ENCODE measurements around the gene KRTAP5-6. TPM values are rescaled to one million over a fixed set of nuclear protein-coding genes. Genes with fewer than 3 reads are reported as not detected.
"Not testable (repeated sequence)": the region's sequence is repeated elsewhere in the genome, so short reads cannot be mapped to it uniquely, and the experiment has no call there.

KRTAP5-6 gene
- total RNA-seq, 8 experiments from 2014 or later = not detected

DNA sequence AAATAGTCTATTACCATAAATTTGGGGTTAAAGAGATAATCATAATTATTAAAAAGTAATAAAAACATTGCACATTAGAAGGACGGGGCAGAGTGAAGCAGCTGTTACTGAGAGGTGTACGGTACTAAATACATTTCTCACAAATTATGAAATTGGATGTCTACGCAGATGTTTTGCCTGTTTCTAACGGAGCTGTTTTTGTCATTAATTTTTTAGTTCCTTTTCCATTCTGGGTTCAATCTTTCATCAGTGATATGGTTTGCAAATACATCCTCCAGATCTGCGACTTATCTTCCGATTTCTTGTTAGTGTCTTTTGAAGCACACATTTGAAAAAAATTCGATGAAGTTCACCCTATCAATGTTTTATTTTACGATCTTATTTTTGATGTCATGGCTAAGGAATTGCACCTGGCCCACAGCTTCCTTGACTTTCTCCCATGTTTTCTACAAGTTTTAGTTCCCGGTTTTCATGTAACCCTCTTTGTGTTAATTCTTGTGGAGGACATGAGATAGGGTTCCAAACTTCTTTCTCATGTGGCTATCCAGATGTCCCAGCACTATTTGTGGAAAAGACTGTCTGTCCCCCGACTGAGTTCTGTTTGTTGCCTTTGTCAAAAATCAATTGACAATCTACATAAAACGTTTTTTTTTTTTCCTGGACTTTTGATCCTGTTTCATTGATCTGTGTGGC lies 21.3 kb upstream of the KRTAP5-6 start:
- Histone ChIP-seq H3K4me3 (no peak overlapping the region), H3K4me1 (replicated peaks in 1 of 2) (peaks cover 0 to 6% of the 10 kb centered on the region in 2 donors), H3K27ac (no peak overlapping the region)
- no peak for ATAC-seq (replicated peaks in 6 of 8)
- in situ Hi-C loops (cut with MboI; ENCODE audit: low pct_unique_long_range_greater_than_20kb in 2 of 9, low sequenced_read_pairs in 9 of 9, unreplicated experiment in 9 of 9) = loop anchor here in 1 of 9 experiments (25.0 kb wide), 1 partner anchor 487 kb away; the partner anchor contains the start of genes INS and TH
- WGBS, 10 experiments = 36 to 90% (median 71%) methylated on average over 5 to 11 of the region's 11 CpGs

DNA sequence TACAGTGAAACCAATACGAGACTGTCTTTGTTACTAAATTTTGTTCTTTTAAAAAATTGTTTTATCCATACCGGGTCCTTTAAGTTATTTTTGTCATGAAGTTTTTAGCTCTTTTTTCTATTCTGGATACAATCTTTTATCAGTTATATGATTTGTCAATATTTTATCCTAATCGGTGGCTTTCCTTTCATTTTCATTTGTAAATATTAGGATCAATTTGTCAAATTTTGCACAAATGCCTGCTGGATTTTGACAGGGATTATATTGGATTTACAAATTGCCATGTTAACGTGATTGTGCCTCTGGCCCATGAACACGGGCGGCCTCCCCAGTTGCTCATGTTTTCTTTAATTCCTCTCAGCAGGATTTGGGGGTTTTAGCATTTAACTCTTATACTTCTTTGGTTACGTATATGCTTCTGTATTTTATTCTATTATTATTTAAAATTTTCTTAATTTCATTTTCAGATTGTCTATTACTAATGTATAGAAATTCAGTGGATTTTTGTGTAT lies 20.7 kb upstream of the KRTAP5-6 start:
- ATAC-seq (replicated peaks in 6 of 8) = no peak
- Histone ChIP-seq H3K4me3 (no peak overlapping the region), H3K4me1 (replicated peaks in 1 of 2) (peaks cover 0 to 6% of the 10 kb centered on the region in 2 donors), H3K27ac (no peak overlapping the region)
- WGBS, 10 experiments = 43 to 92% (median 78%) methylated on average over 3 to 7 of the region's 7 CpGs
- in situ Hi-C loops (cut with MboI; ENCODE audit: low pct_unique_long_range_greater_than_20kb in 2 of 9, low sequenced_read_pairs in 9 of 9, unreplicated experiment in 9 of 9) = loop anchor here in 1 of 9 experiments (25.0 kb wide), 1 partner anchor 486 kb away; the partner anchor contains the start of genes INS and TH

DNA sequence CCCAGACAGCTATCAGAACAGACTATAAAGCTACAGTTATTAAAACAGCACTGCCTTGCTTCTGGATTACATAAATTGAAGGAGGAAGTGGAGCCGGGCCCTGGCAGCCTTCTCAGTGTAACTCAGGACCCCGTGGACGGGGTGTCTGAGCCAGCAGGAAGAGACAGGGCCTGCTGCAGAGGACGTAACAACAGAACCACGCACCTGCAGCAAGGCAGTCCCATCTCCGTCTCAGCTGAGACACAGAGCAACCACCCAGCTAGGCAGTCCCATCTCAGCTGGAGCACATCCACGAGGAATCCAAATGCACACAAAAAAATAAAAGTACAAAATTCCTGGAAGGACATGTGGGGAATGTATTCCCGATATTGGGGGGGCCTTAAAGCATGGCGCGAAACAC lies 17.1 kb upstream of the KRTAP5-6 start:
- in situ Hi-C loops (cut with MboI; ENCODE audit: low pct_unique_long_range_greater_than_20kb in 2 of 9, low sequenced_read_pairs in 9 of 9, unreplicated experiment in 9 of 9) = loop anchor here in 1 of 9 experiments (25.0 kb wide), 1 partner anchor 482 kb away; the partner anchor contains the start of genes INS and TH
- WGBS, 10 experiments = 36 to 96% (median 73%) methylated on average over 3 to 9 of the region's 10 CpGs; no CpG with 5 or more reads in 2 of the 10 experiments
- Histone ChIP-seq H3K4me1 (replicated peaks in 1 of 2) (peaks cover 0 to 8% of the 10 kb centered on the region in 2 donors), H3K4me3 (no peak overlapping the region), H3K27ac (no peak overlapping the region)
- no peak for ATAC-seq (replicated peaks in 6 of 8)

DNA sequence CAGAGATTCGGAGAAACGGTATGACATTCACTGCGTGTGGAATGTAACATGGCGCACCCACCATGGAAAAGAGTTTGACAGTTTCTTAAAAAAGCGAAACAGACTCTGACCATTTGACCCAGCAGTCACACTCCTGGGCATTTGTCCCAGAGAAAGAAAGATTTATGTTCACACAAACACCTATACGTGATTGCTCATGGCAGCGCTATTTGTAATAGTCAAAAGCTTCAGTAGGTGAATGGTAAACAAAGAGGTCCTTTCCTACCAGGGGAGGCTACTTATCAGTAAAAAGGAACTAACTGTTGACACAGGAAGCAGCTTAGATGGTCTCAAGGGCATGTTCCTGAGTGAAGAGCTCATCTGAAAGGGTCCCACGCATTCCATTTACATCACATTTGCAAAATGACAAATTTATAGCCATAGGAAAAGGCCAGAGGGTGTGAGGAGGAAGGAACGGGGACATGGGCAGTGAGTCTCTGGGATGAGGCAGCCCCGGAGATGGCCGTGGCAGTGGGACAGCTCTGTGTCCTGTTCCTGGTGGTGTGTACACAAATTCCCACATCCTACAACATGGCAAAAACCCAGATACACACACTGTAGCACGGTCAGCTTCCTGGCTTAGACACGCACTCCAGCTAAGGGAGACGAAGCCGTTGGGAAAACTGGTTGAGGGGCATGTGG lies 14.6 kb upstream of the KRTAP5-6 start:
- peaks cover 0 to 8% of the 10 kb centered on the region in 2 donors for H3K4me1 ChIP-seq (replicated peaks in 1 of 2)
- in situ Hi-C loops (cut with MboI; ENCODE audit: low pct_unique_long_range_greater_than_20kb in 2 of 9, low sequenced_read_pairs in 9 of 9, unreplicated experiment in 9 of 9) = loop anchor here in 1 of 9 experiments (25.0 kb wide), 1 partner anchor 480 kb away; the partner anchor contains the start of genes INS and TH
- no peak overlapping the region for H3K27ac ChIP-seq
- ATAC-seq (replicated peaks in 6 of 8) = no peak
- H3K4me3 ChIP-seq = no peak overlapping the region
- WGBS, 10 experiments = 61 to 83% (median 74%) methylated on average over 4 to 12 of the region's 15 CpGs

DNA sequence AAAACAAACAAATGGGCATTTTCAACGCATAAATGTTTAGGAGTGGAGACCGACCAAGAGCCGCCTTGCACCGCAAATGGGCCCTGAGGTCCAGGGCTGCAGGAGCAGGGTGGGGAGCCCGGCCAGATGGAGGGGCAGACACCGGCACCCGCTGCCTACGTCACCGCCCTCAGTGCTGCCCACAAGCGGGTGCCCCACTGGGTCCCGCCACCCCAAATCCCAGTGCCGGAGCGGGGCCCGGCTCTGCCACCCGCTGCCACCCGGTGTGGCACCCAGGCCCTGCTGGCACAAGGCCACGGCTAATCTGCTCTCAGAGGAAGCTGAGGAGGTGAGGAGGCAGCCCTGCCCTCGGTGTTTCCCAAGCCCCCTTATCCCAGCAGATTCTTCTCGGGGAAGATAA lies 13.8 kb upstream of the KRTAP5-6 start:
- ATAC-seq (replicated peaks in 6 of 8) = not testable (repeated sequence)

DNA sequence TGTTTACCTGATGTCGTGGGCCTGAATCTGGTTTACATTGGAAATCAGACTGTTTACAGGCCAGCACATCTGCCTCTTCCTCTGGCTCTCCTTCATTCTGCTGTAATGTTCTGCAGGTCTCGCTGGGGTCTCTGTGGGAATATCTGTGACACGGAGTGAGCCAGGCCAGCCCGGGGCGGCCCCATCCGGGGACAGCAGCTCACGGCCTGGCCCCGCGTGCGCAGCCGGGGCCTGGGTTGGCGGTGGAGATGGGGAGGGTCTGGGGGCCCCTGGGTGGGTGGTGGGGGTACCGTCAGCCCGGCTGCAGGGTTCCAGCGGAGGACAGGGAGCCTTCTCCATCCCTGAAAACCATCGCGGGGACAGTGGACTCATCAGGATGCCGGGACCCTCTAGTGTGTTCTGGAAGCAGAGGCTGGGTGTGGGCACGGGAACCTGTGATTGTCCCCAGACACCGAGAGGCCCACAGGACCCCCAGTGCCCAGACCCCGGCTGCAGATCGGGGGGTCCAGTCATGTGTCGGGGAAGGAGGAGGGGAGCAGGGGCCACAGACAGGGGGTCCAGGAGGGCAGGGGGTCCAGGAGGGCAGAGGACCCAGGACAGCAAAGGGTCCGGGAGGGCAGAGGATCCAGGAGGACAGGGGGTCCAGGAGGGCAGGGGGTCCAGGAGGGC lies 13.0 kb upstream of the KRTAP5-6 start:
- no CpG with 5 or more reads among the region's 24 CpGs for whole genome bisulfite sequencing, 10 experiments
- H3K27ac ChIP-seq; H3K4me1 ChIP-seq (replicated peaks in 1 of 2); H3K4me3 ChIP-seq; ATAC-seq (replicated peaks in 6 of 8): not testable (repeated sequence)
- in situ Hi-C loops (cut with MboI; ENCODE audit: low pct_unique_long_range_greater_than_20kb in 2 of 9, low sequenced_read_pairs in 9 of 9, unreplicated experiment in 9 of 9) = loop anchor here in 1 of 9 experiments (25.0 kb wide), 1 partner anchor 478 kb away; the partner anchor contains the start of genes INS and TH

More for the DNA sequence above, 13.8 kb upstream of the KRTAP5-6 start:
- WGBS, 10 experiments = 59 to 100% (median 84%) methylated on average over 1 to 5 of the region's 19 CpGs; no CpG with 5 or more reads in 3 of the 10 experiments
- not testable (repeated sequence) for H3K4me3 ChIP-seq; H3K27ac ChIP-seq; H3K4me1 ChIP-seq (replicated peaks in 1 of 2)
- in situ Hi-C loops (cut with MboI; ENCODE audit: low pct_unique_long_range_greater_than_20kb in 2 of 9, low sequenced_read_pairs in 9 of 9, unreplicated experiment in 9 of 9) = loop anchor here in 1 of 9 experiments (25.0 kb wide), 1 partner anchor 479 kb away; the partner anchor contains the start of genes INS and TH

DNA sequence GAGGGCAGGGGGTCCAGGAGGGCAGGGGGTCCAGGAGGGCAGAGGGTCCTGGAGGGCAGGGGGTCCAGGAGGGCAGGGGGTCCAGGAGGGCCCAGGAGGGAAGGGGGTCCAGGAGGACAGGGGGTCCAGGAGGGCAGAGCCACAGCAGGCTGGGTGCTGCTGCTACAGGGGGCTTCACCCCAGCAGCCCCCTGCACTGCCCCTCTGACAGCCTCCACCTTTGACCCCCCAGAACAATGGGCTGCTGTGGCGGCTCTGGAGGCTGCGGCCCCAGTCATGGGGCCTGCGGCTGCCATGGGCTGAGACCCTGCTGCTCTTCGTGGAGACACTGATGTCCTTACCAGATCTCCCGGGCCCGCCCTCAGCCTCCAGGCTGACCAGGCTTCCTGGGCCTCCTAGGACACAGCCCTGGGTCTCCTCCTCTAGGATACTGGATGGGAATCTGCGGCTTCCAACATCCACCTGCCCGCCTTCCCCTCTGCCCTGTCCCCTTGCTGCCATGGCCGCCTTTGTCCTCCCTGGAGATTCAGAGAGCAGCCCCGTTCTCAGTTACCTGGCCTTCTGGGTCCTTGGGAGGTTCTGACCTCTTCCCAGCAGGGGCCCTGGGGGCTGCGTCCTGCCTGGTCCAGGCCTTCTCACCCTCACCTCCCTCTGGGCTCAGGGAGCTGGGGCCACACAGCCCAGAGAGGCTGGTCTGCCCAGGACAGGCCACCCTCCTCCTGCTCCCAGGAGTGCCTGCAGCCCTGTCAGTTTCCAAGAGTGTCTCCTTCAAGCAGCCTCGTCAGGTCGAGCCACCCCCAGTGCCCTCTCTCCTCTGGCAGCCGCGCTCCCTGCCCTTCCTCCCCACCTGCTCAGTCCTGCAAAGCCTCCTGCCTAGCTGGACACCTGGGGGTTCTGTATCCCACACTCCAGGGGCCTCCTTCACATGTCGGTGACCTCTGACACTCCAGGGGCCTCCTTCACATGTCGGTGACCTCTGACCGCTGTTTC lies 11.8 kb upstream of the KRTAP5-6 start:
- peak in 2 of 8 experiments; percentile 22 to 29 for ATAC-seq (replicated peaks in 6 of 8)
- in situ Hi-C loops (cut with MboI; ENCODE audit: low pct_unique_long_range_greater_than_20kb in 2 of 9, low sequenced_read_pairs in 9 of 9, unreplicated experiment in 9 of 9) = loop anchor here in 1 of 9 experiments (25.0 kb wide), 1 partner anchor 477 kb away; the partner anchor contains the start of genes INS and TH
- not testable (repeated sequence) for H3K4me3 ChIP-seq; H3K4me1 ChIP-seq (replicated peaks in 1 of 2); H3K27ac ChIP-seq
- WGBS, 10 experiments = no CpG with 5 or more reads among the region's 18 CpGs

DNA sequence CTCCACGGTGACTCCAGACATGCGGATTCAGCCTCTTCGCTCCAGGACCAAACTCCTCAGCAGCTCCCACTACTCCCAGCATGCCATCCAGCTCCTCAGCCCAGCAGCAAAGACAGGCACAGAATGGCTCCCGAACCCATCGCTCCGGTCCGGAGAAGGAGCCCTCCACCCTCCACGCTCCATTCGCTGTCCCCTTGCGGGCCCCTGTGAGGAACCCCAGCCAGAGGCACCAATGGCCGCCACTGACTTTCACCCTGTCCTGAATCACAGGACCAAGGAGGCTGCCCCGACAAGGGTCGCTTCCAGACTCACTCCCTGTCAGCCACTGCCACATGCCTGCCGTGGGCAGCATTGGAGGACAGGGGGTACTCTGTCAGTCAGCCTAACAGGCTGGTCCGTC lies 10.8 kb upstream of the KRTAP5-6 start:
- peak in 1 of 8 experiments; percentile 29 for ATAC-seq (replicated peaks in 6 of 8)
- H3K27ac ChIP-seq; H3K4me1 ChIP-seq (replicated peaks in 1 of 2); H3K4me3 ChIP-seq: not testable (repeated sequence)
- in situ Hi-C loops (cut with MboI; ENCODE audit: low pct_unique_long_range_greater_than_20kb in 2 of 9, low sequenced_read_pairs in 9 of 9, unreplicated experiment in 9 of 9) = loop anchor here in 1 of 9 experiments (25.0 kb wide), 1 partner anchor 476 kb away; the partner anchor contains the start of genes INS and TH
- WGBS, 10 experiments = no CpG with 5 or more reads among the region's 15 CpGs

DNA sequence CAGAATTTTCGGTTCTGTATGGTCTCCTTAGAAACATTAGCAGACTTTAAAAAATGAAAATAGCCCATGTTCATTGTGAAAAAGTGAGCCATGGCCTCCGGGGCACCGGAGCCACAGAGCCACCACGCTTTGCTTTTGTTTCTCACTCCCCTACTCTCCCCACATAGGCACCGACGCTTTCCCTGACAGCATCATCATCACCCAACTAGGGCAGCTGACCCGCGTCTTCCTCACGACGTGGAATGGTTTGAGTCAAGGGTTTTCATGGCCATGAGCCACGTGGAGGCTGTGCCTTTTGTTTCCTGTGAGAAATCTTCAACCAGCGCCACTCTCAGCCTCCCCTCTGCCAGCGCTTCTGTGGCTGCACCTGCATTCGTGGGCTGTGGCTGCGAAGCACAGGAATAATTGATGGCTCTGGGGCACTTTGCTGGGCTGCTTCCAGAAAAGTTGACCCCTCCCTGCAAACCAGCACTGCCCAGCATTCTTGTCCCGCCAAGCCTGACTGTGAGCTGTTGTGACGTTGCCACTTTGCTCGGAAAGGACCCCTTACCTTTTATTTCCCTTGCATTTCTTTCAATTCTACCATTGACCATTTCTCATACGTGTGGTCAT lies 8.6 kb upstream of the KRTAP5-6 start:
- WGBS, 10 experiments = 0 to 86% (median 74%) methylated on average over 1 to 11 of the region's 19 CpGs; no CpG with 5 or more reads in 6 of the 10 experiments
- not testable (repeated sequence) for ATAC-seq (replicated peaks in 6 of 8)
- in situ Hi-C loops (cut with MboI; ENCODE audit: low pct_unique_long_range_greater_than_20kb in 2 of 9, low sequenced_read_pairs in 9 of 9, unreplicated experiment in 9 of 9) = loop anchor here in 1 of 9 experiments (25.0 kb wide), 1 partner anchor 474 kb away; the partner anchor contains the start of genes INS and TH

DNA sequence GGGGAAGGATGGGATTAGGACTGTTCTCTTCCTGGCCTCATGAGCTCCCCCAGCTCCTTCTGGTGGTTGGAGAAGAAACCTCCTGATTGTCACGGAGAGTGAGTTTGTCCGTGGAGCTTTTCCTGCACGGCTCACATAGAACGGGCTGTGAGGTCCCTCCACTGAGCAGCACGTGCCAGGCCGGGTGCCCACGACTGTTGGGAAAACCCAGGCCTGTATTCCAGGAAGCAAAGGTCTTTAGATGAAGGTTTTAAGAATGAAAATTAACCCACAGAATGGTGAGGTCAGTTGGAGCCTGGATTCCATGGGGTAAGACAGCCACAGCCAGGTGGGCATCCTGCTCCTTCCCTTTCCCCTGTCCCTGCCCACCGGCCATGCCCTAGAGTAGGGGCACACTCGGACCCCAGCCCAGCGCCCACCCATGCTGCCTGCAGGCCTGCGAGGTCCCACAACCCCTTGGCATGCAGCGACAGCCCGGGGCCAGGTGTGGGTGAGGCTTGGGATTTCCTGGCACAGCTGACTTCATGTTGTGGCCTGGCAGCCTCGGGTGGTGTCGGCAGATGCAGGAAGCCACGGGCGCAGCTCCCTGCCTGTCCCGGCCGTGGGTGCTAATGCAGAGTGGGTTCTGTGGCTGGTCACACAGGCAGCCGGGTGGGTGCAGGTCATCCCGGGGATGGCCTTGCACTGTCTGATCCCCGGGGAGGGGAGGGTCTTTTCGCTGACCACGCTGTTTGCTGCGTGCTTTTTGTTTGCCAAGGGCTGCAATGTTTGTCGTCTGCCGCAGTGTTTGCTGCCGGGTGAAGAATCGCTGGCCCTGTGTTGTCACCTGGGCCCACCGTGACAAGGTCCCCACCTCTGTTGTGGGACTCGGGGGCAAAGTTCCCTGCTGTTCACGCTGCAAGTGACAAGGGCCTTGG lies 7.5 kb upstream of the KRTAP5-6 start:
- in situ Hi-C loops (cut with MboI; ENCODE audit: low pct_unique_long_range_greater_than_20kb in 2 of 9, low sequenced_read_pairs in 9 of 9, unreplicated experiment in 9 of 9) = loop anchor here in 3 of 9 experiments (10.0 to 25.0 kb wide), 3 partner anchors 145 to 473 kb away; partner anchors contain the start of genes SYT8 (in 2 of the 3), TNNI2 (in 2 of the 3), INS (in 1 of the 3) and TH (in 1 of the 3)
- not testable (repeated sequence) for H3K4me1 ChIP-seq (replicated peaks in 1 of 2); H3K27ac ChIP-seq; H3K4me3 ChIP-seq
- 53 to 80% methylated on average over 1 to 3 of the region's 32 CpGs; no CpG with 5 or more reads in 8 of the 10 experiments for WGBS, 10 experiments
- peak in 1 of 8 experiments; percentile 6 for ATAC-seq (replicated peaks in 6 of 8)

More for the DNA sequence above, 8.6 kb upstream of the KRTAP5-6 start:
- not testable (repeated sequence) for H3K4me1 ChIP-seq (replicated peaks in 1 of 2); H3K4me3 ChIP-seq; H3K27ac ChIP-seq
